Measurements from ENCODE around the gene DBP.

Gene DBP

DNA sequence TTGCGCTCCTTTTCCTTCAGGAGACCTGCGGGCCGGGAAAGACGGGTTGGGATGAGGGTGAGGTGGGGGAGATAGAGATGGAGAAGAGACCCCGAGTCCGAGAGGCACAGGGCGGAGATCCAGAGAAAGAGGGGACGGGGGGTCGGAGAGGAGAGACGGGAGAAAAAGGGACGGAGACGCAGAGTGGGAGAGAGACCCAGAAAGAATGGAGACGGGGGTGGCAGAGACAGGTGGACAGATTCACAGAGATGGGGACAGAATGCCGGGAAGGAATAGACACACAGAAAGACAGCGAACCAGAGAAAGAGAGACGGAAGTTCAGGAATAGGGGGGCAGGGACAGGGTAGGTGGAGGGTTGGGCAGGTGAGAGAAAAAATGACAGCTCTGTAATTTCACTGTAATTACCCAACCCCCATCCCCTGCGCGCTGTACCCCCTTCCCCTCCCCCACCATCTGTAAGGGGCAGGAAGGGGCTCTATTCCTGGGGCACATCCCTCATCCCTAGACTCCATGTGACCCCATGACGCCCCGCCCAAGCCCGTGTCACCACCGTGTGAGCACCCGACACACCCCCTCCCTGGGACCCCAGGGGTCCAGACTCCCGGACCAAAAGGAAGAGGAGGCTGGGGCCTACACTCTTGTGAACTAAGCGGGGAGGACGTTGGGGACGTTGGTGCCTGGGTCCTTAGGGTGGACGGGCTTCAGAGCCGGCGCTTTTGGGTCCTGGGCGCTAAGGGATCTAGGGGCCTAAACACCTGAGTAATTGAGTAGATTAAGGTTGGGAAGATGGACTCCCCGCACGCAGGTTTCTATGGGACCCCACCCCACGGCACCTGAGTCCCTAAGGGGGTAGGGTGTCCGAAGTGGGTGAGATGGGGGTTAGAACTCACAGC, 967 bp downstream of the DBP start:
- CTCF ChIA-PET: interaction anchor here (0.6 kb wide), 1 partner anchor 10 kb away, joined by 3 read pairs; no protein-coding TSS in a partner anchor
- TF ChIP-seq, protein P1, sequence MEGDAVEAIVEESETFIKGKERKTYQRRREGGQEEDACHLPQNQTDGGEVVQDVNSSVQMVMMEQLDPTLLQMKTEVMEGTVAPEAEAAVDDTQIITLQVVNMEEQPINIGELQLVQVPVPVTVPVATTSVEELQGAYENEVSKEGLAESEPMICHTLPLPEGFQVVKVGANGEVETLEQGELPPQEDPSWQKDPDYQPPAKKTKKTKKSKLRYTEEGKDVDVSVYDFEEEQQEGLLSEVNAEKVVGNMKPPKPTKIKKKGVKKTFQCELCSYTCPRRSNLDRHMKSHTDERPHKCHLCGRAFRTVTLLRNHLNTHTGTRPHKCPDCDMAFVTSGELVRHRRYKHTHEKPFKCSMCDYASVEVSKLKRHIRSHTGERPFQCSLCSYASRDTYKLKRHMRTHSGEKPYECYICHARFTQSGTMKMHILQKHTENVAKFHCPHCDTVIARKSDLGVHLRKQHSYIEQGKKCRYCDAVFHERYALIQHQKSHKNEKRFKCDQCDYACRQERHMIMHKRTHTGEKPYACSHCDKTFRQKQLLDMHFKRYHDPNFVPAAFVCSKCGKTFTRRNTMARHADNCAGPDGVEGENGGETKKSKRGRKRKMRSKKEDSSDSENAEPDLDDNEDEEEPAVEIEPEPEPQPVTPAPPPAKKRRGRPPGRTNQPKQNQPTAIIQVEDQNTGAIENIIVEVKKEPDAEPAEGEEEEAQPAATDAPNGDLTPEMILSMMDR (IDR thresholded peaks at IDR 0.05; ENCODE audit: control extremely low read depth, extremely low read depth, low read depth, missing control alignments): no peak
- no peak for DNase-seq (ENCODE audit: extremely low spot score)
- POLR2A ChIA-PET: no interaction called here

DNA sequence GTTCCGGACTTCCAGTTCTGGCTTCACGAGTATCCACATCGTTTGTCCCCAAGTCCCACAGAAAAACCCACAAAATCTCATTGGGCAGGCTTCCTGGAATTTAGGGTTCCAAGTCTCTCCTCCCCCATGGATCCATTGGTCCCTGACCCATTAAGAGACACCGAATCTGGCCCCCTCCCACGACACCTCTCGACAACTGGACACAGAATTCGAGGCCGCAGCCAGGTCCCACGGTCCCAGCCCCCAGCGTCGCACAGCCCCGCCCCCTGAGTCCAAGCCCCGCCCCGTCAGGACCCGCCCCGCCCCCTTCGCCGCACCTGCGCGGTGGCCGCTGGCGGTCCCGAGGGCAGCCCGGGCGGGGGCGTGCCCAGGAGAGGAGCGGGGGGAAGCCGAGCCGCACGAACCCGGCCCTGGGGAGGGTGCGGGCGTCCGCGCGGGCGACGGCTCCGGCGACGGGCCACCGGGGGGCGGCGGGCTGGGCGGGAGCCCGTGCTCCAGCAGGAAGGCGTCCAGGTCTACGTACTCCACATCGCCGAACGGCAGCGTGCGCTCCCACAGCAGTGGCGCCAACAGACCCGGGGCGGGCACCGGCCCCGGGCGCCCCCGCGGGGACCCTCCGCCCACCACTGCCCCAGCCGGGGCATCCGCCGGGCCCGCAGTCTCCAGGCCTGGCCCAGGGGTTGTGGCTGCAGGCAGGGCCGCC, 1.8 kb downstream of the DBP start:
- peak; percentile 89 for DNase-seq (ENCODE audit: extremely low spot score)
- ChIA-PET CTCF (interaction anchor here (2.7 kb wide), 1 partner anchor 12 kb away, joined by 20 read pairs; no protein-coding TSS in a partner anchor), POLR2A (no interaction called here)
- TF ChIP-seq, protein P1 (IDR thresholded peaks at IDR 0.05; ENCODE audit: control extremely low read depth, extremely low read depth, low read depth, missing control alignments): no peak

DNA sequence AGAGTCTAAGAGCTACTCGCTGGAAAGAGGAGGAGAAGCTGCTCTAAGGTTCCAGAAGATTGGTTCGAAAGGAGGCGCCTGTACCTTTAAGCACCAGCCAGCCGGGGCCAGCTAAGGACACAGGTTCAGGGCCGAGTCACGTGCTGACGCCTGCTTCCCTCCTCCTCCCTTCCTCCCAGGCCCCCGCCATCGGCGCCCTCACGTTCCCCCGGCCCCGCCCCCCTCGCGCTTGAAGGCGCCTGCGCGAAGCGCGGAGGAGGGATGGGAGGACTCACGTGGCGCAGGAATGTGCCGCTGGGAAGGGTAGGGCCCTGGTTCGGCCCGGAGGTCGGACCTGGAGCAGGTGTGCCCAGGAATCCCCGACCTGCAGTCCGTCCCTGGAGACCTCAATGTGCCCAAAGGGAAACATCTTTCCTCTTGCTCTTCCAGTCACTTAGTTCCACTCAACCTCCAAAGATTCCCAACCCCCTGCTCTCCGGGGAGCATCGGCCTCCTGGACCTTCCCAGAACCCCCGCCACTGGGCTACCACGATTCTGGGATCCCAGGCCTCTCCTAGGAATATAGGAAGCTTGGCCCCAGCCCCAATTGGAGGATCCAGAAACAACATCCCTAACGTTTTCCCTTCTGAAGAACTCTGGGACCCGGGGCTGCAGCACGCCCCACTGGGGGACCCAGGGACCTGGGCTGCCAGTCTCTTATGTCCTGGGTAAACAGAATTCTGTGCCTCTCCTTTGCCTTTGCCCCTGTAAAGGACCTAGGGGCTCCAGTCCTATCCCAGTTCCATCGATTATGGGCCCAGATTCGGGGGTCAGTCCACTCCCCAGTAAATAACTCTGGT, 2.5 kb downstream of the DBP start:
- TF ChIP-seq, protein P1 (IDR thresholded peaks at IDR 0.05; ENCODE audit: control extremely low read depth, extremely low read depth, low read depth, missing control alignments): no peak
- ChIA-PET POLR2A (interaction anchor here (3.4 kb wide), 1 partner anchor 16 kb away, joined by 16 read pairs; the partner anchor contains the start of genes RPL18 and SPHK2), CTCF (interaction anchor here (1.0 to 2.7 kb wide), 4 partner anchors 11 to 201 kb away, joined by 3 to 20 read pairs (median 4); partner anchors contain the start of genes HSD17B14, RPL18 and SPHK2)
- DNase-seq (ENCODE audit: extremely low spot score): peak; percentile 84

DNA sequence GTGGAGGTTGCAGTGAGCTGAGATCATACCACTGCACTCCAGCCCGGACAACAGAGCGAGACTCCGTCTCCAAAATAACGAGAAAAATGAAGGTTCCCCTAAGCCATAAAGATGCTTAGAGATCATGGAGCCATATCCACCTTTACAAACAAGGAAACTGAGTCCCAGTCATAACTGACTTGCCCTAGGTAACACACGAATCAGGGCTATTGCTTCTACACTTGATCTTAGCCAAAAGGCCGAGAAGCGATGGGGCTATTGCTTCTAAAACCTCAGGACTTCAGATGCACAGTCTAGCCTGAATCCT, 3.2 kb downstream of the DBP start:
- CTCF ChIA-PET: interaction anchor here (1.0 to 2.7 kb wide), 4 partner anchors 10 to 202 kb away, joined by 3 to 20 read pairs (median 4); partner anchors contain the start of genes HSD17B14, RPL18 and SPHK2
- POLR2A ChIA-PET: interaction anchor here (3.4 kb wide), 1 partner anchor 15 kb away, joined by 16 read pairs; the partner anchor contains the start of genes RPL18 and SPHK2
- no peak for DNase-seq (ENCODE audit: extremely low spot score)
- TF ChIP-seq, protein P1 (IDR thresholded peaks at IDR 0.05; ENCODE audit: control extremely low read depth, extremely low read depth, low read depth, missing control alignments): no peak

DNA sequence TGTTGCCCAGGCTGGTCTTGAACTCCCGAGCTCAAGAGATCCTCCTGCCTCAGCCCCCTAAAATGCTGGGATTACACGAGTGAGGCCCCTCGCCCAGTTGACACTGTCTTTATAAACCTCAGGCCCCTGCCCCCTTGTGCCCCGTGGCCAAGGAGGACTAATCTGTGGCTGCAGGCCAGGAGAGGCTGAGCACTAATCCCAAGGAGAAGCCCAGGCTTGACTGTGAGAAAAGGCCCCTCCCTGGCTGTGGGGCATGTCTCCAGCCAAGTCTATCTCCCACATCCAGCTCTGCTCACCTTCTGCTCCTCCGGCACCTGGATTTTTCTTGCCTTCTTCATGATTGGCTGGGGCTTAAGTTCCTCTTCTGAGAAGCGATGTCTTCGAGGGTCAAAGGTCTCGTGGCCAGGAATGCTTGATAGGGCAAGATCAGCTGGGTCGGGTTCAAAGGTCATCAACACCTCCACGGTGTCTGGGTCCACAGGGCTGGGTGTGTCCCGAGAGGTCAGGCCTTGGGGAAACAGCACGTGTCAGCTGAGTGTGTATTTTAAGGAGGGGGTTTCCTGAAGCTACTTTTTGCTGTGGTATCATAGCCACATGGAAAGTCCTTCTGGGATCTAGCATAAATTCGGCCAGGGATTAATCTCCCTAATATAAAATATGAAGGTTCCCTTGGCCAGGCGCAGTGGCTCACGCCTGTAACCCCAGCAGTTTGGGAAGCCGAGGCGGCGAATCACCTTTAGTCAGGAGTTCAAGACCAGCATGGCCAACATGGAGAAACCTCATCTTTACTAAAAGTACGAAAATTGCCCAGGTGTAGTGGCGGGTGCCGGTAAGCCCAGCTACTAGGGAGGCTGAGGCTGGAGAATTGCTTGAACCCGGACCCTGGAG, 3.8 kb downstream of the DBP start:
- CTCF ChIA-PET: interaction anchor here (1.0 to 2.7 kb wide), 5 partner anchors 10 to 203 kb away, joined by 3 to 20 read pairs (median 4); partner anchors contain the start of genes CA11, HSD17B14, RPL18 and SPHK2
- no peak for DNase-seq (ENCODE audit: extremely low spot score)

More for the DNA sequence above, 3.8 kb downstream of the DBP start:
- TF ChIP-seq, protein P1 (IDR thresholded peaks at IDR 0.05; ENCODE audit: control extremely low read depth, extremely low read depth, low read depth, missing control alignments): no peak
- POLR2A ChIA-PET: interaction anchor here (0.7 to 3.4 kb wide), 2 partner anchors 14 to 277 kb away, joined by 7 to 16 read pairs; partner anchors contain the start of genes RPL18 and SPHK2
